Neural cell (in vitro differentiated cells): ENCODE results near the gene FOXRED1.

Source experiments
- CTCF ChIP-seq: fragments of 450-650 bp; IDR thresholded peaks from 2 replicates; pipeline ENCODE4 v1.5.1; 2014; ENCODE audit warnings: antibody characterized with exemption, mild to moderate bottlenecking, moderate library complexity; ENCODE audit not compliant: poor library complexity, severe bottlenecking
- EP300 ChIP-seq: fragments of 450-650 bp; conservative IDR thresholded peaks from 2 replicates; pipeline ENCODE4 v1.6.1; 2014; ENCODE audit warnings: antibody characterized with exemption, mild to moderate bottlenecking, moderate library complexity; ENCODE audit not compliant: poor library complexity, severe bottlenecking
- EZH2 ChIP-seq: fragments of 200-600, 300-800 bp; shearing (Covaris generic), sonication (generic); IDR thresholded peaks from 2 replicates; pipeline ENCODE4 v1.6.1; 2014; ENCODE audit warnings: antibody characterized with exemption, low read length, borderline replicate concordance, mild to moderate bottlenecking; ENCODE audit not compliant: insufficient read depth, poor library complexity, severe bottlenecking
- POLR2AphosphoS5 ChIP-seq: IDR thresholded peaks from 2 replicates; pipeline ENCODE4 v1.6.1; 2012
- RAD21 ChIP-seq: fragments of 450-650 bp; conservative IDR thresholded peaks from 2 replicates; pipeline ENCODE4 v1.6.1; 2014; ENCODE audit warnings: antibody characterized with exemption, mild to moderate bottlenecking, moderate library complexity
- REST ChIP-seq: IDR thresholded peaks from 2 replicates; pipeline ENCODE4 v1.6.1; 2012; ENCODE audit warnings: borderline replicate concordance
- TAF1 ChIP-seq: IDR thresholded peaks from 2 replicates; pipeline ENCODE4 v1.6.1; 2012; ENCODE audit warnings: low read depth

- no peak for TF ChIP-seq EP300
- no peak for TF ChIP-seq POLR2AphosphoS5
- no peak for TF ChIP-seq CTCF
- TF ChIP-seq TAF1, result no peak
- no peak for TF ChIP-seq REST
- no peak for TF ChIP-seq EZH2
- no peak for TF ChIP-seq RAD21
Observed at GRCh38 chr11:126297004-126297403, 28.1 kb downstream of the FOXRED1 start.
